Uterus (tissue), 4 donors: ENCODE results near the gene LIMK2. TPM values are rescaled to one million over a fixed set of nuclear protein-coding genes. Genes with fewer than 3 reads are reported as not detected.

Experiments
- DNase-seq, 2 donors: peaks; one replicate each; pipeline ENCODE4 v3.0.0-alpha.2; 2019 to 2020
- H3K27ac ChIP-seq, 2 donors: fragments of 200-600 bp; sonication (generic); 1 replicate in 1 of 2; 2 replicates in 1 of 2; pipeline ENCODE4 v1.5.1; 2016 to 2018
- H3K27me3 ChIP-seq, 2 donors: fragments of 200-600 bp; sonication (generic); one replicate each; pipeline ENCODE4 v1.5.1; 2018 to 2019; ENCODE audit warnings: control low read depth in 1 of 2
- H3K36me3 ChIP-seq, 2 donors: fragments of 200-600 bp; sonication (generic); one replicate each; pipeline ENCODE4 v1.5.1; 2019; ENCODE audit warnings: control low read depth in 1 of 2
- H3K4me1 ChIP-seq, 2 donors: fragments of 200-600 bp; sonication (generic); one replicate each; pipeline ENCODE4 v1.5.1; 2018 to 2019; ENCODE audit warnings: control low read depth in 1 of 2
- H3K4me3 ChIP-seq, 2 donors: fragments of 200-600 bp; sonication (generic); 1 replicate in 1 of 2; 2 replicates in 1 of 2; pipeline ENCODE4 v1.5.1; 2018 to 2019; ENCODE audit warnings: mild to moderate bottlenecking in 1 of 2
- H3K9me3 ChIP-seq, 2 donors: fragments of 200-600 bp; sonication (generic); one replicate each; pipeline ENCODE4 v1.5.1; 2019; ENCODE audit warnings: control low read depth in 1 of 2
- POLR2A ChIP-seq, 2 donors: fragments of 450-650 bp; IDR thresholded peaks; one replicate each; pipeline ENCODE4 v1.6.1; 2016; ENCODE audit warnings: antibody characterized with exemption in 2 of 2, mild to moderate bottlenecking in 1 of 2, moderate library complexity in 1 of 2
- intact Hi-C: fragments of 100-400 bp; cut with DNase I; formaldehyde crosslinking; loops from one replicate; pipeline ENCODE4 v1.15.1; 2023; ENCODE audit warnings: low total_unique reads
- total RNA-seq, 4 donors: library from RNA; depleted of rRNA in 3 of 4; stranded (reverse); fragments of >200 nt in 3 of 4; gene quantifications; one replicate each; pipeline versions ENCODE4 v1.1.0 to v1.2.4, GENCODE V29; 2014 to 2023
- TF ChIP-seq, protein P1 (sequence below), 4 experiments: fragments of 200-600 bp in 2 of 4; fragments of 450-650 bp in 2 of 4; sonication (generic) in 2 of 4; IDR thresholded peaks; one replicate each; pipeline ENCODE4 v1.5.1; 2016 to 2019; ENCODE audit warnings: antibody characterized with exemption in 4 of 4, mild to moderate bottlenecking in 2 of 4, moderate library complexity in 1 of 4
- donor health status: DM: yes; HTN: yes; CAD: no.

LIMK2 gene
- total RNA-seq, 4 donors from 2014 or later = 7.2 to 52.0 (median 22.1) TPM

GRCh38 chr22:31177420-31178162 lies 34.5 kb upstream of the LIMK2 start:
- no peak for DNase-seq
- Histone ChIP-seq H3K4me3 (no peak overlapping the region), H3K36me3 (no peaks in the 10 kb centered on the region), H3K4me1 (peaks cover 0 to 9% of the 10 kb centered on the region in 2 donors), H3K27ac (no peak overlapping the region), H3K27me3 (no peaks in the 10 kb centered on the region), H3K9me3 (no peaks in the 10 kb centered on the region)
- TF ChIP-seq, protein P1, sequence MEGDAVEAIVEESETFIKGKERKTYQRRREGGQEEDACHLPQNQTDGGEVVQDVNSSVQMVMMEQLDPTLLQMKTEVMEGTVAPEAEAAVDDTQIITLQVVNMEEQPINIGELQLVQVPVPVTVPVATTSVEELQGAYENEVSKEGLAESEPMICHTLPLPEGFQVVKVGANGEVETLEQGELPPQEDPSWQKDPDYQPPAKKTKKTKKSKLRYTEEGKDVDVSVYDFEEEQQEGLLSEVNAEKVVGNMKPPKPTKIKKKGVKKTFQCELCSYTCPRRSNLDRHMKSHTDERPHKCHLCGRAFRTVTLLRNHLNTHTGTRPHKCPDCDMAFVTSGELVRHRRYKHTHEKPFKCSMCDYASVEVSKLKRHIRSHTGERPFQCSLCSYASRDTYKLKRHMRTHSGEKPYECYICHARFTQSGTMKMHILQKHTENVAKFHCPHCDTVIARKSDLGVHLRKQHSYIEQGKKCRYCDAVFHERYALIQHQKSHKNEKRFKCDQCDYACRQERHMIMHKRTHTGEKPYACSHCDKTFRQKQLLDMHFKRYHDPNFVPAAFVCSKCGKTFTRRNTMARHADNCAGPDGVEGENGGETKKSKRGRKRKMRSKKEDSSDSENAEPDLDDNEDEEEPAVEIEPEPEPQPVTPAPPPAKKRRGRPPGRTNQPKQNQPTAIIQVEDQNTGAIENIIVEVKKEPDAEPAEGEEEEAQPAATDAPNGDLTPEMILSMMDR (IDR thresholded peaks at IDR 0.05) = no peak
- TF ChIP-seq POLR2A (IDR thresholded peaks at IDR 0.05) = no peak
- intact Hi-C loops = no loop called here

DNA sequence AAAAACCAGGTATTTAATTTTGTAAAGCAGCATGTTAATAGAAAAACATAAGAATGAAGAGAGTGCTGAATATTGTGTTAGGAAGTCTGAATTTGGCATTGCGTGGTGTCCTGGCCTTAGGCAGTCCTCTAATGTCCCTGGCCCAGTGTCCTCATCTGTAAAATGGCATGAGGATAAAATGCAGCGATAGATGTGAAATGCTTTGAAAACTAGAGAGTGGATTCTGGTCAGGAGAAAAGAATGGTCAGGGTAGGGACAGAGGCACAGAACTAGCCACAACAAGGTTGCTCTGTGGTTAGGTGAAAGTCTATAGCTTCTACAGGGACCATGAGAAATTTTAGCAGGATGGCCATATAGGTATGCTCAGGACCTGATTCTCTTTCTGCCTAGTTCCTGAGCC lies 33.2 kb upstream of the LIMK2 start:
- Histone ChIP-seq H3K9me3 (no peaks in the 10 kb centered on the region), H3K27me3 (no peaks in the 10 kb centered on the region), H3K27ac (no peak overlapping the region), H3K36me3 (no peaks in the 10 kb centered on the region), H3K4me1 (peaks cover 0 to 6% of the 10 kb centered on the region in 2 donors), H3K4me3 (no peak overlapping the region)
- no peak for DNase-seq
- intact Hi-C loops = no loop called here
- TF ChIP-seq, protein P1 (IDR thresholded peaks at IDR 0.05) = no peak
- no peak for TF ChIP-seq POLR2A (IDR thresholded peaks at IDR 0.05)

- Histone ChIP-seq H3K36me3 (no peaks in the 10 kb centered on the region), H3K27ac (no peak overlapping the region), H3K4me3 (no peak overlapping the region), H3K27me3 (no peaks in the 10 kb centered on the region), H3K9me3 (no peaks in the 10 kb centered on the region), H3K4me1 (peaks cover 0 to 1% of the 10 kb centered on the region in 2 donors)
- intact Hi-C loops = no loop called here
- no peak for DNase-seq
- TF ChIP-seq, protein P1 (IDR thresholded peaks at IDR 0.05) = no peak
- no peak for TF ChIP-seq POLR2A (IDR thresholded peaks at IDR 0.05)
Measured at GRCh38 chr22:31179345-31179744, 32.8 kb upstream of the LIMK2 start.

DNA sequence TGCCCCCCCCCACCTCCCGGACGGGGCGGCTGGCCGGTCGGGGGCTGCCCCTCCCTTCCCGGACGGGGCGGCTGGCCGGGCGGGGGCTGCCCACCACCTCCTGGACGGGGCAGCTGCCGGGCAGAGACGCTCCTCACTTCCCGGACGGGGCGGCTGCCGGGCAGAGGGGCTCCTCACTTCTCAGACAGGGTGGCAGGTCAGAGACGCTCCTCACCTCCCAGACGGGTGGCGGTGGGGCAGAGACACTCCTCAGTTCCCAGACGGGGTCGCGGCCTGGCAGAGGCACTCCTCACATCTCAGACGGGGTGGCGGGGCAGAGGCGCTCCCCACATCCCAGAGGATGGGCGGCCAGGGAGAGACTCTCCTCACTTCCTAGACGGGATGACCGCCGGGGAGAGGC lies 28.1 kb upstream of the LIMK2 start:
- no peak overlapping the region for H3K4me3 ChIP-seq
- H3K4me1 ChIP-seq = no peaks in the 10 kb centered on the region
- H3K27ac ChIP-seq = no peak overlapping the region
- no peaks in the 10 kb centered on the region for H3K27me3 ChIP-seq
- no peak for DNase-seq
- no peak for TF ChIP-seq POLR2A (IDR thresholded peaks at IDR 0.05)
- TF ChIP-seq, protein P1 (IDR thresholded peaks at IDR 0.05) = no peak
- H3K9me3 ChIP-seq = no peaks in the 10 kb centered on the region
- no peaks in the 10 kb centered on the region for H3K36me3 ChIP-seq
- intact Hi-C loops = no loop called here

DNA sequence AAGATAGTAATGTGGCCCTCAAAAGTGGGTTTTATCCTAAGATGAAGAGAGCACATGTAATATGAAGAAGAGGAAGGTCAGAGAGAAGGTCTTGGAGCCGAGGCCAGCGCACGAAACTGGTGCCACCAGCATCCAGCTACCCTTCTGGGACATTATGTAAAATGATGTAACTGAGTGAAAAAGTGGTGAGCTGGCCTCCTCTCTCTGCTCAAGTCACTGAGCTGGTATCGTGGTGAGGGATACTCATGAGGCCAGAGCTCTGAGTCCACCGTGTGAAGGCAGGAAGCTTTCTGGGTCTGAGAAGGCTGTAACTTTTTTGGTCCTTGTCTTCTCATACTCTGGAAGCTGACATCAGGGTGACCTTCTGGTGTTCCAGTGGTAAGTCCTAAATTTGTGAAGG lies 27.0 kb upstream of the LIMK2 start:
- Histone ChIP-seq H3K4me1 (no peaks in the 10 kb centered on the region), H3K27me3 (no peaks in the 10 kb centered on the region), H3K4me3 (no peak overlapping the region), H3K9me3 (no peaks in the 10 kb centered on the region), H3K27ac (no peak overlapping the region), H3K36me3 (no peaks in the 10 kb centered on the region)
- intact Hi-C loops = no loop called here
- no peak for DNase-seq
- TF ChIP-seq, protein P1 (IDR thresholded peaks at IDR 0.05) = no peak
- TF ChIP-seq POLR2A (IDR thresholded peaks at IDR 0.05) = no peak
